GM18499 (cell line): ENCODE results near the gene FAM156A.
"Not testable (repeated sequence)": the region's sequence is repeated elsewhere in the genome, so short reads cannot be mapped to it uniquely, and the experiment has no call there.

Experiments
- ATAC-seq: cut with Tn5 transposase; IDR thresholded peaks from one replicate; pipeline ENCODE4 v1.9.1; 2021; ENCODE audit warnings: moderate number of reproducible peaks; ENCODE audit not compliant: insufficient read depth, unreplicated experiment

FAM156A gene

GRCh38 chrX:52907137-52907536 lies 51.2 kb downstream of the FAM156A start:
- ATAC-seq = not testable (repeated sequence)

GRCh38 chrX:52906072-52906471 lies 52.2 kb downstream of the FAM156A start:
- ATAC-seq = not testable (repeated sequence)

GRCh38 chrX:52905531-52905930 lies 52.8 kb downstream of the FAM156A start:
- ATAC-seq = not testable (repeated sequence)
